HCT116 (cell line): ENCODE data around the gene ST7. TPM values are rescaled to one million over a fixed set of nuclear protein-coding genes. Genes with fewer than 3 reads are reported as not detected.

Experiments
- ATAC-seq: fragments of 200-7000 bp; cut with Tn5 transposase; 2 replicates; pipeline ENCODE4 v1.9.1; 2020; ENCODE audit warnings: mild to moderate bottlenecking, moderate library complexity
- BruUV-seq: library from RNA; stranded (reverse); fragments of 400-500 nt; replicated peaks from 2 replicates; lab custom pipeline; 2021; lab: Mats Ljungman, UMichigan
- CTCF ChIA-PET: fragments of 300-600 bp; sonication (Branson Sonifier 250); formaldehyde crosslinking; loops from one replicate; lab custom pipeline; 2021; ENCODE audit warnings: antibody characterized with exemption; lab: Charles Lee
- POLR2A ChIA-PET: fragments of 300-600, 350-600 bp; sonication (Branson Sonifier 250); formaldehyde crosslinking; loops from one replicate; lab custom pipeline; 2021; ENCODE audit warnings: antibody characterized with exemption; lab: Charles Lee
- RAD21 ChIA-PET, 2 experiments: fragments of 300-600 bp; sonication (Branson Sonifier 250); formaldehyde crosslinking; loops; one replicate each; lab custom pipeline; 2023; ENCODE audit warnings: low total read pairs in 2 of 2; ENCODE audit not compliant: uncharacterized antibody in 2 of 2, unreplicated experiment in 2 of 2, low non-redundant PET in 1 of 2; lab: Charles Lee
- DNase-seq: peaks from one replicate; pipeline ENCODE4 v3.0.0-alpha.2; 2010; ENCODE audit warnings: low read depth, low spot score
- H2AFZ ChIP-seq: fragments of 200-600 bp; shearing (Covaris generic), sonication (generic); 2 replicates; pipeline ENCODE4 v1.6.1; 2017; ENCODE audit warnings: low read depth, mixed run types, mixed read lengths, antibody characterized with exemption, low read length; ENCODE audit not compliant: poor library complexity, severe bottlenecking
- H3K27ac ChIP-seq: 2 replicates; pipeline ENCODE4 v1.5.1; 2012; ENCODE audit warnings: low read depth, low read length
- H3K27me3 ChIP-seq: fragments of 200-600 bp; sonication (generic); 2 replicates; pipeline ENCODE4 v1.6.1; 2016; ENCODE audit warnings: mixed run types, low read length, mixed read lengths; ENCODE audit not compliant: insufficient read depth
- H3K36me3 ChIP-seq, 2 experiments: fragments of 200-500 bp in 1 of 2; fragments of 200-600 bp in 1 of 2; sonication (Bioruptor generic) in 1 of 2; sonication (generic) in 1 of 2; 2 replicates each; pipeline versions ENCODE4 v1.5.1 to v1.6.1; 2014 to 2016; ENCODE audit warnings: low read length in 2 of 2, inconsistent platforms in 1 of 2, mixed read lengths in 1 of 2, mixed run types in 1 of 2; ENCODE audit not compliant: insufficient read depth in 2 of 2, control insufficient read depth in 1 of 2
- H3K4me1 ChIP-seq, 2 experiments: fragments of 200-600 bp in 1 of 2; sonication (generic) in 1 of 2; 2 replicates each; pipeline versions ENCODE4 v1.5.1 to v1.6.1; 2012 to 2017; ENCODE audit warnings: low read length in 2 of 2, inconsistent platforms in 1 of 2, mild to moderate bottlenecking in 1 of 2, mixed read lengths in 1 of 2, mixed run types in 1 of 2, moderate library complexity in 1 of 2; ENCODE audit not compliant: insufficient read depth in 2 of 2, control insufficient read depth in 1 of 2
- H3K4me2 ChIP-seq: fragments of 200-600 bp; sonication (generic); 2 replicates; pipeline ENCODE4 v1.6.1; 2017; ENCODE audit warnings: mixed run types, low read length, mixed read lengths
- H3K4me3 ChIP-seq, 2 experiments: fragments of 200-600 bp in 1 of 2; sonication (generic) in 1 of 2; replicated peaks in 1 of 2; 2 replicates each; pipeline ENCODE4 v1.5.1; 2011 to 2016; ENCODE audit warnings: low read length in 2 of 2, control low read depth in 1 of 2, low read depth in 1 of 2, mild to moderate bottlenecking in 1 of 2, mixed read lengths in 1 of 2, mixed run types in 1 of 2
- H3K79me2 ChIP-seq: fragments of 200-600 bp; sonication (generic); 2 replicates; pipeline ENCODE4 v1.6.1; 2017; ENCODE audit warnings: mild to moderate bottlenecking, mixed run types, low read length, moderate library complexity, mixed read lengths; ENCODE audit not compliant: insufficient read depth
- H3K9ac ChIP-seq: fragments of 200-600 bp; sonication (generic); 2 replicates; pipeline ENCODE4 v1.6.1; 2016; ENCODE audit warnings: low read length, mixed read lengths
- H3K9me2 ChIP-seq: fragments of 200-600 bp; sonication (generic), shearing (Covaris generic); 2 replicates; pipeline ENCODE4 v1.6.1; 2017; ENCODE audit warnings: mixed run types, mild to moderate bottlenecking, moderate library complexity; ENCODE audit not compliant: insufficient read depth
- H3K9me3 ChIP-seq, 2 experiments: fragments of 200-500 bp in 1 of 2; fragments of 200-600 bp in 1 of 2; sonication (Bioruptor generic) in 1 of 2; sonication (generic) in 1 of 2; 2 replicates each; pipeline ENCODE4 v1.6.1; 2014 to 2017; ENCODE audit warnings: low read length in 2 of 2, mixed read lengths in 2 of 2, inconsistent platforms in 1 of 2, low read depth in 1 of 2, mild to moderate bottlenecking in 1 of 2, mixed run types in 1 of 2, moderate library complexity in 1 of 2; ENCODE audit not compliant: control insufficient read depth in 1 of 2, insufficient read depth in 1 of 2
- H4K20me1 ChIP-seq: fragments of 200-600 bp; sonication (generic), shearing (Covaris generic); 2 replicates; pipeline ENCODE4 v1.6.1; 2017; ENCODE audit warnings: mixed run types, mild to moderate bottlenecking, moderate library complexity; ENCODE audit not compliant: insufficient read depth
- CBX3 ChIP-seq: IDR thresholded peaks from 2 replicates; pipeline ENCODE4 v1.6.1; 2012; ENCODE audit warnings: low read depth
- CEBPB ChIP-seq: IDR thresholded peaks from 2 replicates; pipeline ENCODE4 v1.6.1; 2012; ENCODE audit warnings: low read depth
- EGR1 ChIP-seq: IDR thresholded peaks from 2 replicates; pipeline ENCODE4 v1.6.1; 2012; ENCODE audit warnings: low read depth
- ELF1 ChIP-seq: IDR thresholded peaks from 2 replicates; pipeline ENCODE4 v1.6.1; 2012; ENCODE audit warnings: low read depth, borderline replicate concordance
- EZH2 ChIP-seq: fragments of 200-600 bp; sonication (generic); IDR thresholded peaks from 2 replicates; pipeline ENCODE4 v1.6.1; 2017; ENCODE audit warnings: antibody characterized with exemption, mixed run types
- FOSL1 ChIP-seq: IDR thresholded peaks from 2 replicates; pipeline ENCODE4 v1.6.1; 2012; ENCODE audit warnings: low read depth
- JUND ChIP-seq: IDR thresholded peaks from 2 replicates; pipeline ENCODE4 v1.6.1; 2012
- POLR2A ChIP-seq: IDR thresholded peaks from 2 replicates; pipeline ENCODE4 v1.7.0; 2011; ENCODE audit warnings: borderline replicate concordance; ENCODE audit not compliant: insufficient read depth, insufficient read length; ENCODE audit errors: extremely low read depth
- POLR2AphosphoS5 ChIP-seq: IDR thresholded peaks from 2 replicates; pipeline ENCODE4 v1.6.1; 2011; ENCODE audit warnings: mild to moderate bottlenecking, low read depth, low read length, moderate library complexity
- RAD21 ChIP-seq: IDR thresholded peaks from 2 replicates; pipeline ENCODE4 v1.6.1; 2012; ENCODE audit warnings: low read depth, mild to moderate bottlenecking
- SP1 ChIP-seq: IDR thresholded peaks from 2 replicates; pipeline ENCODE4 v1.6.1; 2012; ENCODE audit warnings: low read depth
- SRF ChIP-seq: IDR thresholded peaks from 2 replicates; pipeline ENCODE4 v1.6.1; 2012; ENCODE audit warnings: low read depth
- TCF7L2 ChIP-seq: IDR thresholded peaks from 2 replicates; pipeline ENCODE4 v1.7.0; 2011; ENCODE audit warnings: borderline replicate concordance, inconsistent platforms; ENCODE audit not compliant: insufficient read depth, insufficient read length; ENCODE audit errors: extremely low read depth
- YY1 ChIP-seq: IDR thresholded peaks from 2 replicates; pipeline ENCODE4 v1.6.1; 2011; ENCODE audit warnings: low read length, low read depth, moderate library complexity, mild to moderate bottlenecking; ENCODE audit not compliant: insufficient replicate concordance; ENCODE audit errors: extremely low read depth
- intact Hi-C: fragments of 100-400 bp; cut with micrococcal nuclease; formaldehyde crosslinking; loops from 2 replicates; pipeline ENCODE4 v1.10.0; 2022
- total RNA-seq: library from RNA; stranded (reverse); gene quantifications from one replicate; pipeline ENCODE4 v1.2.1, GENCODE V29; 2021; ENCODE audit not compliant: unreplicated experiment
- TF ChIP-seq, protein P1 (sequence below): IDR thresholded peaks from 2 replicates; pipeline ENCODE4 v1.6.1; 2012
- TF ChIP-seq, protein P2 (sequence below), 3 experiments: fragments of 200-600 bp in 1 of 3; sonication (generic) in 1 of 3; IDR thresholded peaks in 2 of 3; conservative IDR thresholded peaks in 1 of 3; 2 replicates each; pipeline ENCODE4 v1.5.1; 2012 to 2017; ENCODE audit warnings: low read depth in 2 of 3, low read length in 2 of 3, antibody characterized with exemption in 1 of 3, borderline replicate concordance in 1 of 3, control low read depth in 1 of 3, mild to moderate bottlenecking in 1 of 3, mixed read lengths in 1 of 3, mixed run types in 1 of 3, moderate library complexity in 1 of 3; ENCODE audit not compliant: insufficient read depth in 1 of 3

Gene ST7
- total RNA-seq, 1 experiment from 2014 or later, result 12.6 TPM

DNA sequence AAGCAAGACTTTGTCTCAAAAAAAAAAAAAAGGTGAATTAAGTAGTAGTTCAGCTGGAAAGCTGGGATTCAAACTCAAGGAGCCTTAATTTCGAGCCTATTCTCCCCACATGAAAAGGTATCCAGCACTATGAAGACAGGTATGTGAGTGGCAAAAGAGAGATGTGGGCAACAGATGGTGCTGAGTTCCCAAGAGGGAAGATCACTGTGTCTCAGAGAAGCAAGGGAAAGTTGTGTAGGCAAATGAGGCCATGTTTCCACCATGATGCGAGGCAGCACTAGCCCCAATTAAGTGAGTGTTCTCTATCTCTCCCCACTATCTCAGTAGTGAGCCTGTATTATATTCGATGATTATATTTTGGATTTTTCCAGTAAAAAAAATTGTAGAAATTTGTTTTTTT is 19.8 kb upstream of the ST7 start:
- Histone ChIP-seq H3K27ac (no peak overlapping the region), H3K9me3 (no peaks in the 10 kb centered on the region), H3K4me2 (no peak overlapping the region), H3K27me3 (no peaks in the 10 kb centered on the region), H3K79me2 (no peaks in the 10 kb centered on the region), H3K9ac (no peak overlapping the region)
- ChIA-PET CTCF (interaction anchor here (0.6 to 1.5 kb wide), 3 partner anchors 89 to 194 kb away, joined by 3 to 6 read pairs (median 3); no protein-coding TSS in a partner anchor), RAD21 (no interaction called here)
- intact Hi-C loops, result no loop called here
- TF ChIP-seq POLR2A (no peak), CEBPB (no peak), POLR2AphosphoS5 (no peak)
- TF ChIP-seq, protein P1, sequence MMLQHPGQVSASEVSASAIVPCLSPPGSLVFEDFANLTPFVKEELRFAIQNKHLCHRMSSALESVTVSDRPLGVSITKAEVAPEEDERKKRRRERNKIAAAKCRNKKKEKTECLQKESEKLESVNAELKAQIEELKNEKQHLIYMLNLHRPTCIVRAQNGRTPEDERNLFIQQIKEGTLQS, result no peak
- TF ChIP-seq, all 23 proteins: peak for 0
- H3K9me2 ChIP-seq, result no peaks in the 10 kb centered on the region
- no peaks in the 10 kb centered on the region for H4K20me1 ChIP-seq
- no peak overlapping the region for H2AFZ ChIP-seq
- no TSS peak for BruUV-seq
- no peak overlapping the region for H3K4me3 ChIP-seq
- no peak for ATAC-seq
- H3K4me1 ChIP-seq, result peaks cover 0 to 6% of the 10 kb centered on the region in 2 experiments; a peak in 2 of 4 replicates
- H3K36me3 ChIP-seq, result no peaks in the 10 kb centered on the region
- DNase-seq, result no peak
- POLR2A ChIA-PET, result no interaction called here

DNA sequence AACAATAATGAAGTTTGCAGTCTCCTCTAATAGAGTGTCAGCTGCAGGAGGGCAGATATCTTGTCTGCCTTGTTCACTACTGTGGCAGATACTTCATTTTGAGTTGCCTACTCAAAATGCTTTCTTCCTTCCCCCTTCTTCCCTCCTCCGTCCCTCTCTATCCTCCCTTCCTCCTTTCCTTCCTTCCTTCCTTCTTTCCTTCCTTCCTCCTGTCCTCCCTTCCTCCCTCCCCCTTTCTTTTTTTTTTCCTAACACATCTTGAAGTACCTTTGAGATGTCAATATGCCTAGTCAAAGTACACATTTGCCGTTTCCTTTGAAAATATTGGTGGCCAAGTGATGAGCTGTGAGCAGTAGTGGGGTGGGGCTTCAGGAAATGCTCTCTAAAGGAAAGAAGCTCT is 18.7 kb upstream of the ST7 start:
- Histone ChIP-seq H3K4me3 (no peak overlapping the region), H4K20me1 (no peaks in the 10 kb centered on the region), H3K79me2 (no peaks in the 10 kb centered on the region), H3K4me2 (no peak overlapping the region), H3K4me1 (peaks cover 0 to 3% of the 10 kb centered on the region in 2 experiments; a peak in 2 of 4 replicates), H3K9me2 (no peaks in the 10 kb centered on the region), H3K9me3 (no peaks in the 10 kb centered on the region), H2AFZ (no peak overlapping the region), H3K9ac (no peak overlapping the region), H3K27me3 (no peaks in the 10 kb centered on the region), H3K36me3 (no peaks in the 10 kb centered on the region), H3K27ac (no peak overlapping the region)
- ChIA-PET POLR2A (no interaction called here), RAD21 (no interaction called here), CTCF (no interaction called here)
- intact Hi-C loops, result no loop called here
- BruUV-seq, result no TSS peak
- TF ChIP-seq ELF1 (no peak), YY1 (no peak), FOSL1 (no peak), EZH2 (no peak), EGR1 (no peak), SP1 (no peak), JUND (no peak), RAD21 (no peak), CBX3 (no peak), SRF (no peak), TCF7L2 (no peak)
- TF ChIP-seq, protein P1, result no peak
- TF ChIP-seq, protein P2, sequence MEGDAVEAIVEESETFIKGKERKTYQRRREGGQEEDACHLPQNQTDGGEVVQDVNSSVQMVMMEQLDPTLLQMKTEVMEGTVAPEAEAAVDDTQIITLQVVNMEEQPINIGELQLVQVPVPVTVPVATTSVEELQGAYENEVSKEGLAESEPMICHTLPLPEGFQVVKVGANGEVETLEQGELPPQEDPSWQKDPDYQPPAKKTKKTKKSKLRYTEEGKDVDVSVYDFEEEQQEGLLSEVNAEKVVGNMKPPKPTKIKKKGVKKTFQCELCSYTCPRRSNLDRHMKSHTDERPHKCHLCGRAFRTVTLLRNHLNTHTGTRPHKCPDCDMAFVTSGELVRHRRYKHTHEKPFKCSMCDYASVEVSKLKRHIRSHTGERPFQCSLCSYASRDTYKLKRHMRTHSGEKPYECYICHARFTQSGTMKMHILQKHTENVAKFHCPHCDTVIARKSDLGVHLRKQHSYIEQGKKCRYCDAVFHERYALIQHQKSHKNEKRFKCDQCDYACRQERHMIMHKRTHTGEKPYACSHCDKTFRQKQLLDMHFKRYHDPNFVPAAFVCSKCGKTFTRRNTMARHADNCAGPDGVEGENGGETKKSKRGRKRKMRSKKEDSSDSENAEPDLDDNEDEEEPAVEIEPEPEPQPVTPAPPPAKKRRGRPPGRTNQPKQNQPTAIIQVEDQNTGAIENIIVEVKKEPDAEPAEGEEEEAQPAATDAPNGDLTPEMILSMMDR (IDR thresholded peaks at IDR 0.05 in 2 of 3, conservative IDR thresholded peaks at IDR 0.05 in 1 of 3; ENCODE audit: borderline replicate concordance in 1 of 3, insufficient read depth in 1 of 3, low read depth in 2 of 3, low read length in 2 of 3), result no peak
- ATAC-seq (no peak), DNase-seq (no peak)
